ENCODE results near the gene PODXL2.

Gene PODXL2

DNA sequence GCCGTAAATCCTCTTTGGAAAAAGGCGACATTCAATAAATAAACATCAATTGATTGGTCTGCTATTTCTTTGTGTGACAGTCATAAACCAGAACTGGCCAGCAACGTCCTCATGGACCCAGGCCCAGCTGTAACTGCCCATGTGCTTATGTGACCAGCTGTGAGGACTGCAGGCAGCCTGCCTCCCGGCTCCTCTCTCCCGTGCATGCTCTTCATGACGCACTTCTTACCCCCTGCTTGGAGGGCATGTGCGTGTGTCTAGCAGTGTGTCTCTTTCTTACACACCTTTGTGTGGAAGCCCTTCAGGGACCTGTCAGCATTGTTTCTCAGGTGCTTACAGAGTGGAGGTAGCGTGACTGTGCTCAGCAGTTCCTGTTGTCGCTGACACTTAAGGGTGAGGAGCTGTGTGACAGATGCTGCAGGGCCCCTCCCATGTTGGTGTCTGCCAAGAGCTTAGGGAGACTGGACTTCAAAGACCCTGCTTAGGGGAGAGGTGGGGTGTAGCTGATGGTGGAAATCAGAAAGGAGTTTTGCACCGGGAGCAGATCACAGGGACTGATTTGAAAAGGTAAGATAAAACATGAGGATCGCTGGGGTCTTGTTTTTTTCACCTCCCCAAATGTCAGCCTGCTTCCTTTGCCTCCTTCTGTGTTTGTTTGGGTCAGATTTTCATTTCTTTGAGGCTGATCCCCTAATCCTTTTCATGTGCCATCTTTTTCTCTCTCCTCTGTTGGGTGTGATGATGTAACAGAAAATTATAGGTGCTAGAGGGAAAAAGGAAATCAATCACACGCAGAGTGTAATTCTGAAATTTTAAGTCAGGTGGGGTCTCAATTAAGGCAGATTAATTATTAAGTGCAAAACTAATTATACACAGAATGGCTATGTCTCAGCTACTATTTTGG is 2.1 kb downstream of the PODXL2 start:
- TF ChIP-seq, protein P1, sequence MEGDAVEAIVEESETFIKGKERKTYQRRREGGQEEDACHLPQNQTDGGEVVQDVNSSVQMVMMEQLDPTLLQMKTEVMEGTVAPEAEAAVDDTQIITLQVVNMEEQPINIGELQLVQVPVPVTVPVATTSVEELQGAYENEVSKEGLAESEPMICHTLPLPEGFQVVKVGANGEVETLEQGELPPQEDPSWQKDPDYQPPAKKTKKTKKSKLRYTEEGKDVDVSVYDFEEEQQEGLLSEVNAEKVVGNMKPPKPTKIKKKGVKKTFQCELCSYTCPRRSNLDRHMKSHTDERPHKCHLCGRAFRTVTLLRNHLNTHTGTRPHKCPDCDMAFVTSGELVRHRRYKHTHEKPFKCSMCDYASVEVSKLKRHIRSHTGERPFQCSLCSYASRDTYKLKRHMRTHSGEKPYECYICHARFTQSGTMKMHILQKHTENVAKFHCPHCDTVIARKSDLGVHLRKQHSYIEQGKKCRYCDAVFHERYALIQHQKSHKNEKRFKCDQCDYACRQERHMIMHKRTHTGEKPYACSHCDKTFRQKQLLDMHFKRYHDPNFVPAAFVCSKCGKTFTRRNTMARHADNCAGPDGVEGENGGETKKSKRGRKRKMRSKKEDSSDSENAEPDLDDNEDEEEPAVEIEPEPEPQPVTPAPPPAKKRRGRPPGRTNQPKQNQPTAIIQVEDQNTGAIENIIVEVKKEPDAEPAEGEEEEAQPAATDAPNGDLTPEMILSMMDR (IDR thresholded peaks at IDR 0.05; ENCODE audit: insufficient read depth, low read length): no peak
- no peak for TF ChIP-seq SPI1 (IDR thresholded peaks at IDR 0.05; ENCODE audit: borderline replicate concordance, low read depth)
- no peak for TF ChIP-seq POLR2AphosphoS5 (IDR thresholded peaks at IDR 0.05; ENCODE audit: low read depth)
- no peak for TF ChIP-seq GABPA (IDR thresholded peaks at IDR 0.05; ENCODE audit: low read depth)
- no peak for TF ChIP-seq REST (IDR thresholded peaks at IDR 0.05; ENCODE audit: insufficient replicate concordance, low read depth)
- no peak for DNase-seq (ENCODE audit: low read depth in 1 of 2, low spot score in 1 of 2)
- peaks cover 7% of the 10 kb centered on the region for H3K27me3 ChIP-seq (ENCODE audit: insufficient read depth, poor library complexity, severe bottlenecking)
- H3K4me3 ChIP-seq (replicated peaks; ENCODE audit: insufficient read depth, low read length): no peak overlapping the region
- no peak overlapping the region for H3K27ac ChIP-seq (replicated peaks)

DNA sequence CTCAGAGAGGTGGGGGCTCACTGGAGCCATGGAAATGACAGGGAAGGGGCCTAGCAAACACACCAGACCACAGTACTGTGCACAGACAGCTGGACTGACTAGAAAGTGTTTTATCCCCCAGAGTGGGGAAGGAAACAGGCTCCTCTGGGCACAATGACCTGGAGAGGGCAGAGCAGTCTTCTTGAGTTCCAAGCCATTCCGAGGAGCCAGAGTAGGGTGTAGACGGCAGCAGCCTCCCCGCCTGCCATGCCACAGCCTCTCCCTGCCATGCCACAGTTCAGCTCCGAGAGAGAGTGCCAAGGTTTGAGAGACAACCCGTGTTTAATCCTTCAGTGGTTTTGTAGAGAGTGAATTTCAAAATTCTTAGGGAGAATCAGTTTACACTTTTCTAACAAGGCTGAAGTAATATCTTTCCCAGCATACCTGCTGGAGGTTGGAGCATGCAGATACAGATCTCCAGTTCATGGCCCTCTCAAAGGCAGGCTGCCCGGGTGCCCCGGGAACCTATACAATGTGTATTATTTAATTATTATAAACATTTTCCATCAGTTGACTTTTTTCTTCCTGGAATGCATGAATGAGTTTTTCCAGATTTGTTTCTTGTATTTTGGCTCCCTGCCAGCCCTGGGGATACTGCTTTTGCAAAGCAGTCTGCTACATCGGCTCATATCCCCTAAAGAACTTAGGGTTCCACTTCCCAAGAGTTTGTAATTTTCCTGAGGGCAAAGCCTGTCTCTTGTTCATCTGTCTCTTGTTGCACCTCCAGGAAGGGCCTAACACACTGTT is 3.2 kb downstream of the PODXL2 start:
- no peak for DNase-seq (ENCODE audit: low read depth in 1 of 2, low spot score in 1 of 2)
- TF ChIP-seq REST (IDR thresholded peaks at IDR 0.05; ENCODE audit: insufficient replicate concordance, low read depth) (no peak), SPI1 (IDR thresholded peaks at IDR 0.05; ENCODE audit: borderline replicate concordance, low read depth) (no peak), POLR2AphosphoS5 (IDR thresholded peaks at IDR 0.05; ENCODE audit: low read depth) (no peak), GABPA (IDR thresholded peaks at IDR 0.05; ENCODE audit: low read depth) (no peak)
- TF ChIP-seq, protein P1 (IDR thresholded peaks at IDR 0.05; ENCODE audit: insufficient read depth, low read length): no peak
- H3K27me3 ChIP-seq (ENCODE audit: insufficient read depth, poor library complexity, severe bottlenecking): peaks cover 7% of the 10 kb centered on the region

GRCh38 chr3:127634653-127635052 is 5.7 kb downstream of the PODXL2 start:
- Histone ChIP-seq H3K27me3 (ENCODE audit: insufficient read depth, poor library complexity, severe bottlenecking) (no peaks in the 10 kb centered on the region), H3K27ac (replicated peaks) (no peak overlapping the region), H3K4me3 (replicated peaks; ENCODE audit: insufficient read depth, low read length) (no peak overlapping the region)
- no peak for TF ChIP-seq REST (IDR thresholded peaks at IDR 0.05; ENCODE audit: insufficient replicate concordance, low read depth)
- no peak for TF ChIP-seq POLR2AphosphoS5 (IDR thresholded peaks at IDR 0.05; ENCODE audit: low read depth)
- TF ChIP-seq, protein P1 (IDR thresholded peaks at IDR 0.05; ENCODE audit: insufficient read depth, low read length): no peak
- no peak for TF ChIP-seq GABPA (IDR thresholded peaks at IDR 0.05; ENCODE audit: low read depth)
- TF ChIP-seq SPI1 (IDR thresholded peaks at IDR 0.05; ENCODE audit: borderline replicate concordance, low read depth): no peak
- DNase-seq (ENCODE audit: low read depth in 1 of 2, low spot score in 1 of 2): no peak

More for the DNA sequence above, 3.2 kb downstream of the PODXL2 start:
- no peak overlapping the region for H3K4me3 ChIP-seq (replicated peaks; ENCODE audit: insufficient read depth, low read length)
- H3K27ac ChIP-seq (replicated peaks): no peak overlapping the region

Data from HL-60 (cell line).